GM12878 (cell line): ENCODE data around the gene CHRNE. TPM values are rescaled to one million over a fixed set of nuclear protein-coding genes. Genes with fewer than 3 reads are reported as not detected.

Experiments used
- ATAC-seq: fragments of 200-7000 bp; cut with Tn5 transposase; 3 replicates; pipeline ENCODE4 v1.9.1; 2020; ENCODE audit warnings: mild to moderate bottlenecking, moderate library complexity
- BruUV-seq: library from RNA; stranded (reverse); fragments of 400-500 nt; replicated peaks from 2 replicates; lab custom pipeline; 2021; lab: Mats Ljungman, UMichigan
- CTCF ChIA-PET: fragments of 300-600 bp; sonication (Branson Sonifier 250); formaldehyde crosslinking; extraction: SDS; loops from one replicate; lab custom pipeline; 2021; ENCODE audit warnings: inconsistent platforms; lab: Yijun Ruan, JAX
- POLR2A ChIA-PET: fragments of 350-600 bp; formaldehyde crosslinking; extraction: SDS; loops from one replicate; lab custom pipeline; 2021; ENCODE audit warnings: inconsistent platforms; lab: Charles Lee
- RAD21 ChIA-PET: fragments of 300-600 bp; sonication (Branson Sonifier 250); formaldehyde crosslinking; loops from one replicate; lab custom pipeline; 2023; ENCODE audit warnings: antibody characterized with exemption; ENCODE audit not compliant: unreplicated experiment; lab: Charles Lee
- SMC1A ChIA-PET: fragments of 300-600 bp; sonication (Branson Sonifier 250); formaldehyde crosslinking; loops from one replicate; lab custom pipeline; 2023; ENCODE audit not compliant: unreplicated experiment, uncharacterized antibody; lab: Charles Lee
- DNase-seq: peaks from one replicate; pipeline ENCODE4 v3.0.0-alpha.2; 2011; ENCODE audit warnings: low read depth, low spot score
- FAIRE-seq: peaks from 3 replicates; lab custom pipeline; 2011; peaks lifted over from hg19 to GRCh38; lab: Jason Lieb, UNC
- H2AFZ ChIP-seq: 2 replicates; pipeline ENCODE4 v1.6.0; 2011; ENCODE audit warnings: low read depth, low read length, control low read depth; ENCODE audit not compliant: control insufficient read depth
- H3K27ac ChIP-seq: 2 replicates; pipeline ENCODE4 v1.5.1; 2011; ENCODE audit warnings: control low read depth; ENCODE audit not compliant: control insufficient read depth, insufficient read depth
- H3K27me3 ChIP-seq, 2 experiments: replicated peaks in 1 of 2; 2 replicates each; pipeline versions ENCODE4 v1.6.0 to v1.6.1; 2011; ENCODE audit warnings: low read length in 1 of 2; ENCODE audit not compliant: control insufficient read depth in 2 of 2, insufficient read depth in 2 of 2
- H3K36me3 ChIP-seq, 2 experiments: 2 replicates each; pipeline ENCODE4 v1.5.1; 2011; ENCODE audit warnings: low read length in 1 of 2; ENCODE audit not compliant: control insufficient read depth in 2 of 2, insufficient read depth in 2 of 2
- H3K4me1 ChIP-seq: 2 replicates; pipeline ENCODE4 v1.6.1; 2011; ENCODE audit warnings: mild to moderate bottlenecking, low read length, moderate library complexity, mixed read lengths; ENCODE audit not compliant: control insufficient read depth, insufficient read depth
- H3K4me2 ChIP-seq: 2 replicates; pipeline ENCODE4 v1.6.0; 2011; ENCODE audit warnings: control low read depth; ENCODE audit not compliant: control insufficient read depth, insufficient read depth
- H3K4me3 ChIP-seq: fragments of 200-600 bp; sonication (generic); 2 replicates; pipeline ENCODE4 v1.5.1; 2016
- H3K79me2 ChIP-seq: 2 replicates; pipeline ENCODE4 v1.6.0; 2011; ENCODE audit warnings: low read length; ENCODE audit not compliant: control insufficient read depth, insufficient read depth
- H3K9ac ChIP-seq: 2 replicates; pipeline ENCODE4 v1.8.0; 2011; ENCODE audit warnings: low read length, control low read depth, mixed read lengths; ENCODE audit not compliant: control insufficient read depth, insufficient read depth
- H3K9me3 ChIP-seq: replicated peaks from 3 replicates; pipeline ENCODE4 v1.5.1; 2011; ENCODE audit warnings: mild to moderate bottlenecking, low read length; ENCODE audit not compliant: control insufficient read depth, insufficient read depth
- H4K20me1 ChIP-seq: 2 replicates; pipeline ENCODE4 v1.6.0; 2011; ENCODE audit not compliant: control insufficient read depth, insufficient read depth
- CUX1 ChIP-seq: IDR thresholded peaks from 2 replicates; pipeline ENCODE4 v1.6.1; 2012; ENCODE audit warnings: improper control_type of control experiment, low read depth, low read length; ENCODE audit not compliant: insufficient replicate concordance
- E2F4 ChIP-seq: IDR thresholded peaks from 2 replicates; pipeline ENCODE4 v1.6.1; 2012; ENCODE audit warnings: low read depth, low read length, improper control_type of control experiment
- MXI1 ChIP-seq: fragments of 150-350 bp; IDR thresholded peaks from 2 replicates; pipeline ENCODE4 v1.6.1; 2011; ENCODE audit warnings: low read depth, mild to moderate bottlenecking, inconsistent platforms, low read length, improper control_type of control experiment
- NR2C1 ChIP-seq: fragments of 450-650 bp; IDR thresholded peaks from 2 replicates; pipeline ENCODE4 v1.6.1; 2017; ENCODE audit warnings: antibody characterized with exemption, mild to moderate bottlenecking, moderate library complexity
- PRDM15 ChIP-seq: fragments of 450-650 bp; formaldehyde crosslinking; IDR thresholded peaks from 2 replicates; pipeline ENCODE4 v1.4.0; 2020; ENCODE audit warnings: mild to moderate bottlenecking, moderate library complexity
- RBBP5 ChIP-seq: fragments of 200-600 bp; sonication (generic); conservative IDR thresholded peaks from 2 replicates; pipeline ENCODE4 v1.6.1; 2016
- WGBS: methylation state at CpG from one replicate; pipeline ENCODE4 v1.1.6; 2016; ENCODE audit warnings: low lambda C conversion rate; ENCODE audit not compliant: insufficient replicate concordance, insufficient coverage; ENCODE audit errors: missing lambda C conversion rate; 5-methylcytosine and 5-hydroxymethylcytosine counted together
- in situ Hi-C: fragments of 300-500 bp; cut with MboI; formaldehyde crosslinking; loops from 9 replicates; pipeline ENCODE4 v1.14.3; 2018; ENCODE audit warnings: mixed read lengths
- intact Hi-C: fragments of 100-400 bp; cut with micrococcal nuclease; formaldehyde crosslinking; loops from one replicate; pipeline ENCODE4 v1.14.2; 2022; ENCODE audit not compliant: unreplicated experiment
- polyA plus RNA-seq, 11 experiments: library from polyadenylated mRNA; depleted of rRNA in 4 of 11; unstranded in 6 of 11; stranded (reverse) in 5 of 11; fragments of >200 nt; fragmentation: Nextera tagmentation in 4 of 11; fragmentation: Illumina TruSeq in 1 of 11; extraction: Ambion mirVana in 4 of 11; extraction: Trizol in 1 of 11; gene quantifications; 1 replicate in 1 of 11; 2 replicates in 10 of 11; pipeline versions ENCODE4 v1.2.1 to v1.2.3, GENCODE V29; 2011 to 2016; ENCODE audit warnings: inconsistent platforms in 2 of 11, missing spikeins in 2 of 11, low read depth in 1 of 11
- total RNA-seq, 4 experiments: library from RNA; depleted of rRNA in 3 of 4; stranded (reverse); fragments of >200 nt in 3 of 4; fragmentation: Illumina TruSeq in 1 of 4; extraction: Trizol in 1 of 4; gene quantifications; 2 replicates each; pipeline versions ENCODE4 v1.2.1 to v1.2.3, GENCODE V29; 2013 to 2021

The CHRNE gene
- total and polyA plus RNA-seq, 10 of the 15 experiments (the other 5 are each of a cell fraction or from before 2014, with no cell fraction given) = 0.05 to 0.11 (median 0.08) TPM; not detected in 6

GRCh38 chr17:4901648-4902344 is 1.1 kb downstream of the CHRNE start (continued):
- TF ChIP-seq PRDM15 = no peak
- no peak for TF ChIP-seq E2F4
- TF ChIP-seq, all 136 proteins: peak for 0

GRCh38 chr17:4901108-4901647 is 1.7 kb downstream of the CHRNE start:
- intact Hi-C loops = loop anchor here (5.0 kb wide), 1 partner anchor 169 kb away; the partner anchor contains the start of gene MED11
- H3K36me3 ChIP-seq = peaks cover 0 to 1% of the 10 kb centered on the region in 2 experiments; a peak in 3 of 4 replicates
- ATAC-seq = no peak
- FAIRE-seq = no peak
- H3K27ac ChIP-seq = no peak overlapping the region
- H4K20me1 ChIP-seq = no peaks in the 10 kb centered on the region
- H3K4me3 ChIP-seq = no peak overlapping the region
- CTCF ChIA-PET = interaction anchor here (0.7 to 3.0 kb wide), 4 partner anchors 8 to 161 kb away, joined by 3 to 11 read pairs (median 6); partner anchors contain the start of gene SPAG7
- no TSS peak for BruUV-seq
- no peak for DNase-seq
- RAD21 ChIA-PET = interaction anchor here (0.9 kb wide), 1 partner anchor 191 kb away, joined by 5 read pairs; the partner anchor contains the start of gene ARRB2
- no peaks in the 10 kb centered on the region; a peak in 2 of 4 replicates for H3K27me3 ChIP-seq
- SMC1A ChIA-PET = no interaction called here
- H2AFZ ChIP-seq = no peak overlapping the region
- in situ Hi-C loops = no loop called here
- POLR2A ChIA-PET = interaction anchor here (0.6 kb wide), 2 partner anchors 17 to 62 kb away, joined by 5 to 6 read pairs; no protein-coding TSS in a partner anchor
- peaks cover 20% of the 10 kb centered on the region for H3K4me1 ChIP-seq
- H3K9me3 ChIP-seq = no peaks in the 10 kb centered on the region; the same call in 2 of the 3 replicates
- H3K4me2 ChIP-seq = peak overlapping the region; percentile 91; the same call in 1 of the 2 replicates
- 49% methylated on average over 37 of the region's 37 CpGs for WGBS
- no peak overlapping the region for H3K9ac ChIP-seq
- no peaks in the 10 kb centered on the region for H3K79me2 ChIP-seq
- TF ChIP-seq MXI1 (no peak), CUX1 (no peak), RBBP5 (no peak), NR2C1 (no peak)
